Stomach (tissue), 4 donors: Measurements from ENCODE around the gene NAALADL2.

Experiments
- CTCF ChIP-seq, 7 experiments: fragments of 450-650 bp in 4 of 7; fragments of 200-600 bp in 3 of 7; sonication (generic) in 3 of 7; IDR thresholded peaks; one replicate each; pipeline ENCODE4 v1.5.1; 2016 to 2019; ENCODE audit warnings: antibody characterized with exemption in 7 of 7, control low read depth in 2 of 7, mild to moderate bottlenecking in 1 of 7
- POLR2A ChIP-seq, 4 donors: fragments of 450-650 bp; IDR thresholded peaks; one replicate each; pipeline ENCODE4 v1.6.1; 2016; ENCODE audit warnings: antibody characterized with exemption in 4 of 4, control low read depth in 2 of 4, mild to moderate bottlenecking in 1 of 4, moderate library complexity in 1 of 4

DNA sequence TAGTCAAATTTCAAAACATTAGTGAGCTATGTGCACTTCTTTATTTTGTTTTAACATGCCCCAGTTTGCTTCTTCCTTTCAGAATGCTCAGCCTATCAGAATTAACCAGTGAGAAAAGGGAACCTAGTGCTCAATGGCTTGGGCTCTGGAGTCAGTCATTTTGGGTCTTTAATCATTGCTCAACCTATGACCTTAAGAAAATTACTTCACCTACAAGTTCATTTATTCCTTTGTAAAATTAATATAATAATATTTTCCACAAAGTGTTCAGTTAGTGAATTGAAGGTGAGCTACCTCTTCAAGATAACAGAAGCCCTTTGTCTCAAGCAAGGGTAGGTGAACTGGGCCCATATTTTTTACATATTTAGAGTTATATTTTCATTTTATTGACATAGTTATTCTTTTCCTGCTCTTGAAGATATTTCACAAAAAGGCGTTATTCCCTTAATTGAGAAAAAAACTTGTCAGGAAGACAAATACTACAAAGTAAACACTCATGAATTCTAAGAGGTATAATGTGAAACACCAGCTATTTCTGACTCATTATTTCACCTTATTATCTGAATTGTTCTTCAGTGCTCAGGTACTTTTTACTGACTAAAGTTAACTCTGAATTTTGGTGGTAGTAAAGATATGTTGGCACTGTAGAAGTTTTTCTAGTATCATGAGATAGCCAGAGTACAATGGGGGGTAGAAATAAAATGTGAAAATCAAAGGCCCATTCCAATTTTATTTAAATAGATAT, 415.5 kb downstream of the NAALADL2 start:
- TF ChIP-seq POLR2A (IDR thresholded peaks at IDR 0.05) (no peak), CTCF (IDR thresholded peaks at IDR 0.05) (no peak)
